22Rv1 (cell line): Measurements from ENCODE around the gene BCL11B.
"Not testable (repeated sequence)": the region's sequence is repeated elsewhere in the genome, so short reads cannot be mapped to it uniquely, and the experiment has no call there.

Experiments
- CTCF ChIP-seq: fragments of 450-650 bp; IDR thresholded peaks from 2 replicates; pipeline ENCODE4 v1.5.1; 2017; ENCODE audit warnings: mild to moderate bottlenecking
- ZFX ChIP-seq: fragments of 450-650 bp; IDR thresholded peaks from 2 replicates; pipeline ENCODE4 v1.6.1; 2017; ENCODE audit warnings: antibody characterized with exemption, borderline replicate concordance

- TF ChIP-seq CTCF, ZFX: not testable (repeated sequence)
These were observed 85.7 kb downstream of the BCL11B start for GRCh38 chr14:99186336-99186735.
